D721Med (cell line): ENCODE measurements around the gene C5orf63.
A peak's percentile ranks its signal among the peaks of the same experiment; 100 is the strongest.

Experiments
- DNase-seq: peaks from one replicate; pipeline ENCODE4 v3.0.0; 2011; ENCODE audit warnings: low spot score; ENCODE audit not compliant: insufficient read length
- FAIRE-seq: peaks from 2 replicates; lab custom pipeline; 2011; peaks lifted over from hg19 to GRCh38; lab: Jason Lieb, UNC
- CTCF ChIP-seq: IDR thresholded peaks from 2 replicates; pipeline ENCODE4 v1.5.1; 2012; ENCODE audit warnings: mild to moderate bottlenecking, control low read depth; ENCODE audit not compliant: insufficient read depth; ENCODE audit errors: missing control alignments

The C5orf63 gene

DNA sequence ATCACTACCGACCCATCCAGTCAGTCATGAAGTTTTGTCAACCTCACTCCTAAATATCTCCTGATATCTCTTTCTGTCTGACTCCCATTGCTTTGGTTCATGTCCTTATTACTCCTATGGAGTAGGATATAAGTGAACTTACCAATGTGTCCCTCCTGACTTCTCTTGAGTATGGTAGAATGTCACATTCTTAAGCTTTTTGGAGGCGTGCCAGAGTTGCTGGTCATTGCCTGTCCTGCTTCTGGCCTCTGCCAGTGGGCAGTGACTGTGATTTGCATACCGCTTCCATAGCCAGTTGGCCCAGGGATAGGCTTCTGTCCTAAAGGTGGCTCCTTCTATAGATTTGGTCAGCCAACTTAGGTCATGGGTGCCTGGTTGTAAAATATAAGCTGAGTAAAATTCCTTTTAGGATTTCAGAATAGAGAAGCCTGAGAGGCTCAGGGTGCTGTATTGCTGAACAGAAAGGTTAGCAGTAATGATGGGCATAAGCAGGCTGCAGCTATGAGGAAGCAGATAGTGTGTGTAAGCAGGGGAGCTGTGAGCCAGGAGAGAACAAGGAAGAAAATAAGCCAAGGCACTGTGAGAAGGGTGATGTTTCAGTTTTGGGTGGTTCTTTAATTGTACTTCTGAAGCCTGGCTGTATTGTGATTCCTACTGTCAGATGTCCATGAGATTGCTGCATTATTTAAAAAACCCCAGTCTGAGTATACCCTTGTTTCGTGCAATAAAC is 26.8 kb downstream of the C5orf63 start:
- DNase-seq, result no peak
- TF ChIP-seq CTCF, result no peak
- no peak for FAIRE-seq

GRCh38 chr5:127042593-127042992 is 30.7 kb downstream of the C5orf63 start:
- DNase-seq (no peak), FAIRE-seq (peak; percentile 35)
- no peak for TF ChIP-seq CTCF

GRCh38 chr5:127041571-127041970 is 31.7 kb downstream of the C5orf63 start:
- DNase-seq, result no peak
- FAIRE-seq, result no peak
- TF ChIP-seq CTCF, result no peak

DNA sequence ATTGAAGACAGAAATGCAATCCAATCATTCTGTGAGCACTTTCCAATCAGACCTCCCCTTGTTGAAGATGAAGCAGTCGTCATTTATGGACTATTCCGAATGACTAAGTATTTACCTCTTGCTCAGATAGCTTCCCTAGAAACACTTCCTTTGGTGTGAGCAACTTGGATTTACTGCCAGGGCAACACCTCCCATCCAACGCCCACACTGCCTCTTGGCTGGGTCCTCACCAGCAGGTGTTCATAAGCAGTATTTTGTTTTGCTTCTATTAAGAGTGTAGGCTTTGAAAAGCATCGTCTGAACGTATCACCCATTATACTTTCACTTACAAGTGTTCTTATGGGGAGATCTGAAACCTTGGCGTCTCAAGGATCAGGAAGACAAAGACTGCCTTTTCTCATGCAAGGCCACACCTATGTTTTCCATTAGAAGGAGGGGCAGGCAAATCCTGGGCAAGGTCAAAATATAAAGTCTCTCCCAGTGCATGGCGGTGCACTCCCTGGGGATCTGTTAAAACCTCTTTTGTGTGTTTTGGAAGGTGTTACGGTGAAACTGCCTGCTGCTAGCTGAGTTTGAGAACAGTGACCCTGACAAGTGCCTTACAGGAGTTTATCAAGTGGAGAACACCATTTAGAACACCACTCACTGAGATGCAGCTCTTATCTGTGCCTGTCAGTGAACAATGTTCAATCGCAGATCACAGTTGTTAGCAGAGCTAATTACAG is 32.3 kb downstream of the C5orf63 start:
- TF ChIP-seq CTCF, result no peak
- DNase-seq (no peak), FAIRE-seq (no peak)

GRCh38 chr5:127038550-127038949 is 34.8 kb downstream of the C5orf63 start:
- TF ChIP-seq CTCF, result no peak
- DNase-seq, result no peak
- no peak for FAIRE-seq

- DNase-seq, result no peak
- no peak for FAIRE-seq
- TF ChIP-seq CTCF, result no peak
These were observed 41.5 kb downstream of the C5orf63 start for GRCh38 chr5:127031863-127032232.
